Measurements from ENCODE around the gene RANGAP1. TPM values are rescaled to one million over a fixed set of nuclear protein-coding genes. Genes with fewer than 3 reads are reported as not detected.

Gene RANGAP1
- total and polyA plus RNA-seq, 2 of the 13 experiments (the other 11 are each of a cell fraction or from before 2014, with no cell fraction given) = 51.8 to 83.9 TPM

DNA sequence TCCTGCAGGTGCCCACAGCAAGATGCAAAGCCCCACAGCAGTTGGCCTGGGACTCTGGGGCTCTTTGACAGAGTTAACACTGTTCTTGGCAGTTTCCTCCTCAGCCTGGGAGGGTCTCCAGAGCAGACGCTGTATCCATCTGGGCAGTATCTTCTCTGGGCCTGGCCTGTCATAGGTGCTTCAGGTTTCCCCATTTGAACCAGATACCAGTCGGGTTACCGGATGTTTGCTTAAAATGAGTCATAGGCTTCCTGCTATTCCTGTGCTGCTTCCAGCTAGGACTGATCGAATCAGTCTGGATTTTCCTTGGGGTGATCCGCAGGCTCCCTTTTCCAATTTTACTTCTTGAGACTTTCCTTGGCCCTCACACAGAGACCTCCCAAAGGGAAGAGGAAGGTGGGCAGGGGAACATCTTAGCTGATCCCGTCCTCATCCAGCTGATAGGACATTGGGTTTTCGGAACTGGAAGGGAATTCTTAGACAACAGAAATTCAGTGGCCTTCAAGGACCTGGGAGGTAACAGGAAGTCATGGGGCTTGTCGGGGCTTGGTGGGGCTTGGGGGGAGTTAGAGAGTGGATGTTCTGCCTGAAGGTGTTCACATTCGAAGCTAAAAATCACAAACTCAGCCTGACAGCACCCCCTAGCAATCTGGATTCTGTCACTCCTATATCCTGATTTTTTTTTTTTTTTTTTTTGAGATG lies 2.4 kb upstream of the RANGAP1 start (continued):
- TF ChIP-seq ZNF317 (CRISPR knock-in tag; IDR thresholded peaks at IDR 0.05) (peak; percentile 2; the same call in 1 of the 2 replicates), SIN3A (IDR thresholded peaks at IDR 0.05; ENCODE audit: borderline replicate concordance, low read depth, low read length) (peak; percentile 60; the same call in 1 of the 2 replicates), GFI1 (CRISPR knock-in tag; IDR thresholded peaks at IDR 0.05; ENCODE audit: borderline replicate concordance) (no peak), ZNF333 (CRISPR knock-in tag; IDR thresholded peaks at IDR 0.05; ENCODE audit: borderline replicate concordance) (no peak), TSC22D2 (CRISPR knock-in tag; IDR thresholded peaks at IDR 0.05; ENCODE audit: borderline replicate concordance) (no peak), ZNF256 (CRISPR knock-in tag; conservative IDR thresholded peaks at IDR 0.05) (no peak), ZNF839 (CRISPR knock-in tag; IDR thresholded peaks at IDR 0.05; ENCODE audit: borderline replicate concordance) (no peak), ZNF841 (CRISPR knock-in tag; IDR thresholded peaks at IDR 0.05; ENCODE audit: borderline replicate concordance) (no peak), ZNF792 (CRISPR knock-in tag; IDR thresholded peaks at IDR 0.05) (0 out of 2 replicates have a peak, but pooled peaks have one; percentile 56)
- TF ChIP-seq, protein P1, sequence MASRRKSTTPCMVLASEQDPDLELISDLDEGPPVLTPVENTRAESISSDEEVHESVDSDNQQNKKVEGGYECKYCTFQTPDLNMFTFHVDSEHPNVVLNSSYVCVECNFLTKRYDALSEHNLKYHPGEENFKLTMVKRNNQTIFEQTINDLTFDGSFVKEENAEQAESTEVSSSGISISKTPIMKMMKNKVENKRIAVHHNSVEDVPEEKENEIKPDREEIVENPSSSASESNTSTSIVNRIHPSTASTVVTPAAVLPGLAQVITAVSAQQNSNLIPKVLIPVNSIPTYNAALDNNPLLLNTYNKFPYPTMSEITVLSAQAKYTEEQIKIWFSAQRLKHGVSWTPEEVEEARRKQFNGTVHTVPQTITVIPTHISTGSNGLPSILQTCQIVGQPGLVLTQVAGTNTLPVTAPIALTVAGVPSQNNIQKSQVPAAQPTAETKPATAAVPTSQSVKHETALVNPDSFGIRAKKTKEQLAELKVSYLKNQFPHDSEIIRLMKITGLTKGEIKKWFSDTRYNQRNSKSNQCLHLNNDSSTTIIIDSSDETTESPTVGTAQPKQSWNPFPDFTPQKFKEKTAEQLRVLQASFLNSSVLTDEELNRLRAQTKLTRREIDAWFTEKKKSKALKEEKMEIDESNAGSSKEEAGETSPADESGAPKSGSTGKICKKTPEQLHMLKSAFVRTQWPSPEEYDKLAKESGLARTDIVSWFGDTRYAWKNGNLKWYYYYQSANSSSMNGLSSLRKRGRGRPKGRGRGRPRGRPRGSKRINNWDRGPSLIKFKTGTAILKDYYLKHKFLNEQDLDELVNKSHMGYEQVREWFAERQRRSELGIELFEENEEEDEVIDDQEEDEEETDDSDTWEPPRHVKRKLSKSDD (CRISPR knock-in tag; IDR thresholded peaks at IDR 0.05; ENCODE audit: low read depth) = no peak
- TF ChIP-seq, protein P2, sequence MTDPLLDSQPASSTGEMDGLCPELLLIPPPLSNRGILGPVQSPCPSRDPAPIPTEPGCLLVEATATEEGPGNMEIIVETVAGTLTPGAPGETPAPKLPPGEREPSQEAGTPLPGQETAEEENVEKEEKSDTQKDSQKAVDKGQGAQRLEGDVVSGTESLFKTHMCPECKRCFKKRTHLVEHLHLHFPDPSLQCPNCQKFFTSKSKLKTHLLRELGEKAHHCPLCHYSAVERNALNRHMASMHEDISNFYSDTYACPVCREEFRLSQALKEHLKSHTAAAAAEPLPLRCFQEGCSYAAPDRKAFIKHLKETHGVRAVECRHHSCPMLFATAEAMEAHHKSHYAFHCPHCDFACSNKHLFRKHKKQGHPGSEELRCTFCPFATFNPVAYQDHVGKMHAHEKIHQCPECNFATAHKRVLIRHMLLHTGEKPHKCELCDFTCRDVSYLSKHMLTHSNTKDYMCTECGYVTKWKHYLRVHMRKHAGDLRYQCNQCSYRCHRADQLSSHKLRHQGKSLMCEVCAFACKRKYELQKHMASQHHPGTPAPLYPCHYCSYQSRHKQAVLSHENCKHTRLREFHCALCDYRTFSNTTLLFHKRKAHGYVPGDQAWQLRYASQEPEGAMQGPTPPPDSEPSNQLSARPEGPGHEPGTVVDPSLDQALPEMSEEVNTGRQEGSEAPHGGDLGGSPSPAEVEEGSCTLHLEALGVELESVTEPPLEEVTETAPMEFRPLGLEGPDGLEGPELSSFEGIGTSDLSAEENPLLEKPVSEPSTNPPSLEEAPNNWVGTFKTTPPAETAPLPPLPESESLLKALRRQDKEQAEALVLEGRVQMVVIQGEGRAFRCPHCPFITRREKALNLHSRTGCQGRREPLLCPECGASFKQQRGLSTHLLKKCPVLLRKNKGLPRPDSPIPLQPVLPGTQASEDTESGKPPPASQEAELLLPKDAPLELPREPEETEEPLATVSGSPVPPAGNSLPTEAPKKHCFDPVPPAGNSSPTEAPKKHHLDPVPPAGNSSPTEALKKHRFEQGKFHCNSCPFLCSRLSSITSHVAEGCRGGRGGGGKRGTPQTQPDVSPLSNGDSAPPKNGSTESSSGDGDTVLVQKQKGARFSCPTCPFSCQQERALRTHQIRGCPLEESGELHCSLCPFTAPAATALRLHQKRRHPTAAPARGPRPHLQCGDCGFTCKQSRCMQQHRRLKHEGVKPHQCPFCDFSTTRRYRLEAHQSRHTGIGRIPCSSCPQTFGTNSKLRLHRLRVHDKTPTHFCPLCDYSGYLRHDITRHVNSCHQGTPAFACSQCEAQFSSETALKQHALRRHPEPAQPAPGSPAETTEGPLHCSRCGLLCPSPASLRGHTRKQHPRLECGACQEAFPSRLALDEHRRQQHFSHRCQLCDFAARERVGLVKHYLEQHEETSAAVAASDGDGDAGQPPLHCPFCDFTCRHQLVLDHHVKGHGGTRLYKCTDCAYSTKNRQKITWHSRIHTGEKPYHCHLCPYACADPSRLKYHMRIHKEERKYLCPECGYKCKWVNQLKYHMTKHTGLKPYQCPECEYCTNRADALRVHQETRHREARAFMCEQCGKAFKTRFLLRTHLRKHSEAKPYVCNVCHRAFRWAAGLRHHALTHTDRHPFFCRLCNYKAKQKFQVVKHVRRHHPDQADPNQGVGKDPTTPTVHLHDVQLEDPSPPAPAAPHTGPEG (CRISPR knock-in tag; IDR thresholded peaks at IDR 0.05) = no peak
- TF ChIP-seq, protein P3, sequence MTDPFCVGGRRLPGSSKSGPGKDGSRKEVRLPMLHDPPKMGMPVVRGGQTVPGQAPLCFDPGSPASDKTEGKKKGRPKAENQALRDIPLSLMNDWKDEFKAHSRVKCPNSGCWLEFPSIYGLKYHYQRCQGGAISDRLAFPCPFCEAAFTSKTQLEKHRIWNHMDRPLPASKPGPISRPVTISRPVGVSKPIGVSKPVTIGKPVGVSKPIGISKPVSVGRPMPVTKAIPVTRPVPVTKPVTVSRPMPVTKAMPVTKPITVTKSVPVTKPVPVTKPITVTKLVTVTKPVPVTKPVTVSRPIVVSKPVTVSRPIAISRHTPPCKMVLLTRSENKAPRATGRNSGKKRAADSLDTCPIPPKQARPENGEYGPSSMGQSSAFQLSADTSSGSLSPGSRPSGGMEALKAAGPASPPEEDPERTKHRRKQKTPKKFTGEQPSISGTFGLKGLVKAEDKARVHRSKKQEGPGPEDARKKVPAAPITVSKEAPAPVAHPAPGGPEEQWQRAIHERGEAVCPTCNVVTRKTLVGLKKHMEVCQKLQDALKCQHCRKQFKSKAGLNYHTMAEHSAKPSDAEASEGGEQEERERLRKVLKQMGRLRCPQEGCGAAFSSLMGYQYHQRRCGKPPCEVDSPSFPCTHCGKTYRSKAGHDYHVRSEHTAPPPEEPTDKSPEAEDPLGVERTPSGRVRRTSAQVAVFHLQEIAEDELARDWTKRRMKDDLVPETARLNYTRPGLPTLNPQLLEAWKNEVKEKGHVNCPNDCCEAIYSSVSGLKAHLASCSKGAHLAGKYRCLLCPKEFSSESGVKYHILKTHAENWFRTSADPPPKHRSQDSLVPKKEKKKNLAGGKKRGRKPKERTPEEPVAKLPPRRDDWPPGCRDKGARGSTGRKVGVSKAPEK (CRISPR knock-in tag; IDR thresholded peaks at IDR 0.05; ENCODE audit: borderline replicate concordance) = no peak
- TF ChIP-seq, protein P4, sequence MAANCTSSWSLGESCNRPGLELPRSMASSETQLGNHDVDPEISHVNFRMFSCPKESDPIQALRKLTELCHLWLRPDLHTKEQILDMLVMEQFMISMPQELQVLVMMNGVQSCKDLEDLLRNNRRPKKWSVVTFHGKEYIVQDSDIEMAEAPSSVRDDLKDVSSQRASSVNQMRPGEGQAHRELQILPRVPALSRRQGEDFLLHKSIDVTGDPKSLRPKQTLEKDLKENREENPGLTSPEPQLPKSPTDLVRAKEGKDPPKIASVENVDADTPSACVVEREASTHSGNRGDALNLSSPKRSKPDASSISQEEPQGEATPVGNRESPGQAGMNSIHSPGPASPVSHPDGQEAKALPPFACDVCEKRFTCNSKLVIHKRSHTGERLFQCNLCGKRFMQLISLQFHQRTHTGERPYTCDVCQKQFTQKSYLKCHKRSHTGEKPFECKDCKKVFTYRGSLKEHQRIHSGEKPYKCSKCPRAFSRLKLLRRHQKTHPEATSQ (CRISPR knock-in tag; IDR thresholded peaks at IDR 0.05; ENCODE audit: borderline replicate concordance) = peak; percentile 33; the same call in 1 of the 2 replicates
